KMS-11 (cell line): ENCODE results near the gene AKAP13.

Source experiments
- H2AFZ ChIP-seq: fragments of 200-600 bp; sonication (generic); 2 replicates; pipeline ENCODE4 v1.6.1; 2016; ENCODE audit warnings: antibody characterized with exemption, mixed run types, low read depth
- H3K27ac ChIP-seq: fragments of 200-600 bp; sonication (generic); 2 replicates; pipeline ENCODE4 v1.6.1; 2016; ENCODE audit warnings: mild to moderate bottlenecking, mixed run types
- H3K27me3 ChIP-seq: fragments of 200-600 bp; sonication (generic); 2 replicates; pipeline ENCODE4 v1.6.1; 2017; ENCODE audit warnings: mild to moderate bottlenecking, low read depth, mixed run types, moderate library complexity; ENCODE audit not compliant: insufficient read depth
- H3K36me3 ChIP-seq: fragments of 200-600 bp; sonication (generic); 2 replicates; pipeline ENCODE4 v1.6.1; 2017; ENCODE audit warnings: mild to moderate bottlenecking, mixed run types; ENCODE audit not compliant: insufficient read depth
- H3K4me1 ChIP-seq: fragments of 200-600 bp; sonication (generic); 2 replicates; pipeline ENCODE4 v1.6.1; 2016; ENCODE audit warnings: mild to moderate bottlenecking, low read depth, mixed run types; ENCODE audit not compliant: poor library complexity, severe bottlenecking
- H3K4me2 ChIP-seq: fragments of 200-600 bp; sonication (generic); 2 replicates; pipeline ENCODE4 v1.7.0; 2016; ENCODE audit warnings: mild to moderate bottlenecking, mixed run types
- H3K4me3 ChIP-seq: fragments of 200-600 bp; sonication (generic); IDR thresholded peaks from 2 replicates; pipeline ENCODE4 v1.6.1; 2017; ENCODE audit warnings: low read depth, low read length, mixed read lengths; ENCODE audit not compliant: insufficient read depth
- H3K79me2 ChIP-seq: fragments of 200-600 bp; sonication (generic); 2 replicates; pipeline ENCODE4 v1.6.1; 2016; ENCODE audit warnings: low read depth, mixed run types; ENCODE audit not compliant: insufficient read depth
- H3K9ac ChIP-seq: fragments of 200-600 bp; sonication (generic); 2 replicates; pipeline ENCODE4 v1.6.1; 2016; ENCODE audit warnings: mild to moderate bottlenecking, mixed run types
- H4K20me1 ChIP-seq: fragments of 200-600 bp; sonication (generic); 2 replicates; pipeline ENCODE4 v1.6.1; 2016; ENCODE audit warnings: mild to moderate bottlenecking, mixed run types; ENCODE audit not compliant: insufficient read depth
- TF ChIP-seq, protein P1 (sequence below): fragments of 200-600 bp; sonication (generic); conservative IDR thresholded peaks from 2 replicates; pipeline ENCODE4 v1.6.1; 2017; ENCODE audit warnings: low read depth, mild to moderate bottlenecking, antibody characterized with exemption, low read length, moderate library complexity, mixed read lengths

The AKAP13 gene

DNA sequence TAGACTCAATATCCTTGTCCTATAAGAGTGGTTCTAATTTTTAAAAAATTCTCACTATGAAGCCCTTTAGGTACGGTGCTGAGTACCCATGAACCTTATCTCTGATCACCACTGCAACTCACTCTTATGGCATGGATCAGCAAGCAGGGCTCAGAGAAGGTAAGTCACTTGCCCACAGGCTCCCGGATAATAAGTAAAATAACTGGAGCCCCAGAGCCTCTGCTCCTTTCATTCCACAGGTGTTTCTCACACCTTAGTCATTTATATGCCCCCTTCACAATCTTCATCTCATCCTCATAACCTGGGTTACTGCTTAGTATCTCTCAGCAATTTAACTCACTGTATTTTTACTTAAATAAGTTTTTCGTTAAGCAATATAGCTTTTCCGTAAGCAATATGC, 28.4 kb upstream of the AKAP13 start:
- no peak overlapping the region for H3K4me3 ChIP-seq
- no peaks in the 10 kb centered on the region for H3K79me2 ChIP-seq
- H3K27ac ChIP-seq = no peak overlapping the region
- H2AFZ ChIP-seq = no peak overlapping the region
- H3K27me3 ChIP-seq = no peaks in the 10 kb centered on the region
- TF ChIP-seq, protein P1, sequence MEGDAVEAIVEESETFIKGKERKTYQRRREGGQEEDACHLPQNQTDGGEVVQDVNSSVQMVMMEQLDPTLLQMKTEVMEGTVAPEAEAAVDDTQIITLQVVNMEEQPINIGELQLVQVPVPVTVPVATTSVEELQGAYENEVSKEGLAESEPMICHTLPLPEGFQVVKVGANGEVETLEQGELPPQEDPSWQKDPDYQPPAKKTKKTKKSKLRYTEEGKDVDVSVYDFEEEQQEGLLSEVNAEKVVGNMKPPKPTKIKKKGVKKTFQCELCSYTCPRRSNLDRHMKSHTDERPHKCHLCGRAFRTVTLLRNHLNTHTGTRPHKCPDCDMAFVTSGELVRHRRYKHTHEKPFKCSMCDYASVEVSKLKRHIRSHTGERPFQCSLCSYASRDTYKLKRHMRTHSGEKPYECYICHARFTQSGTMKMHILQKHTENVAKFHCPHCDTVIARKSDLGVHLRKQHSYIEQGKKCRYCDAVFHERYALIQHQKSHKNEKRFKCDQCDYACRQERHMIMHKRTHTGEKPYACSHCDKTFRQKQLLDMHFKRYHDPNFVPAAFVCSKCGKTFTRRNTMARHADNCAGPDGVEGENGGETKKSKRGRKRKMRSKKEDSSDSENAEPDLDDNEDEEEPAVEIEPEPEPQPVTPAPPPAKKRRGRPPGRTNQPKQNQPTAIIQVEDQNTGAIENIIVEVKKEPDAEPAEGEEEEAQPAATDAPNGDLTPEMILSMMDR = no peak
- H3K9ac ChIP-seq = no peak overlapping the region
- no peaks in the 10 kb centered on the region for H4K20me1 ChIP-seq
- no peaks in the 10 kb centered on the region for H3K4me1 ChIP-seq
- no peak overlapping the region for H3K4me2 ChIP-seq
- no peaks in the 10 kb centered on the region for H3K36me3 ChIP-seq

GRCh38 chr15:85353516-85353915, 26.9 kb upstream of the AKAP13 start:
- Histone ChIP-seq H2AFZ (no peak overlapping the region), H3K27me3 (no peaks in the 10 kb centered on the region), H3K4me3 (no peak overlapping the region), H3K4me2 (no peak overlapping the region), H3K79me2 (no peaks in the 10 kb centered on the region), H3K9ac (no peak overlapping the region), H3K27ac (no peak overlapping the region), H3K36me3 (no peaks in the 10 kb centered on the region), H3K4me1 (peaks cover 14% of the 10 kb centered on the region), H4K20me1 (no peaks in the 10 kb centered on the region)
- TF ChIP-seq, protein P1 = no peak

- H3K4me2 ChIP-seq = no peak overlapping the region
- H3K79me2 ChIP-seq = no peaks in the 10 kb centered on the region
- no peak overlapping the region for H2AFZ ChIP-seq
- TF ChIP-seq, protein P1 = no peak
- H3K4me1 ChIP-seq = peaks cover 15% of the 10 kb centered on the region
- H3K27me3 ChIP-seq = no peaks in the 10 kb centered on the region
- no peak overlapping the region for H3K4me3 ChIP-seq
- no peak overlapping the region for H3K27ac ChIP-seq
- no peaks in the 10 kb centered on the region for H3K36me3 ChIP-seq
- H4K20me1 ChIP-seq = no peaks in the 10 kb centered on the region
- no peak overlapping the region for H3K9ac ChIP-seq
These were observed 25.9 kb upstream of the AKAP13 start for GRCh38 chr15:85354461-85354860.

GRCh38 chr15:85354948-85355347, 25.5 kb upstream of the AKAP13 start:
- Histone ChIP-seq H3K9ac (no peak overlapping the region), H3K4me3 (no peak overlapping the region), H3K36me3 (no peaks in the 10 kb centered on the region), H3K79me2 (no peaks in the 10 kb centered on the region), H2AFZ (no peak overlapping the region), H3K27me3 (no peaks in the 10 kb centered on the region), H3K4me1 (peaks cover 15% of the 10 kb centered on the region), H3K27ac (no peak overlapping the region), H3K4me2 (no peak overlapping the region), H4K20me1 (no peaks in the 10 kb centered on the region)
- TF ChIP-seq, protein P1 = no peak
